Activated T-cell treated with anti-CD3 and anti-CD28 coated beads, Interleukin-2, amount 50 U/mL, for 72 hours (primary cell): Measurements from ENCODE around the gene CEP95. TPM values are rescaled to one million over a fixed set of nuclear protein-coding genes. Genes with fewer than 3 reads are reported as not detected.

Experiments
- ATAC-seq, 2 donors: fragments of 150-1000 bp; cut with Tn5 transposase; replicated peaks in 1 of 2; 2 replicates each; pipeline ENCODE4 v1.10.0; 2021; ENCODE audit warnings: moderate library complexity in 2 of 2, mild to moderate bottlenecking in 1 of 2
- DNase-seq, 2 donors: peaks; one replicate each; pipeline ENCODE4 v3.0.0; 2021 to 2022; ENCODE audit warnings: mixed read lengths in 1 of 2
- H3K27ac Mint-ChIP-seq: one replicate; pipeline ENCODE4 v1.8.0; 2022; ENCODE audit warnings: mild to moderate bottlenecking, moderate library complexity, mixed read lengths
- H3K27me3 Mint-ChIP-seq: one replicate; pipeline ENCODE4 v1.8.0; 2022; ENCODE audit warnings: low read depth, mixed read lengths
- H3K36me3 Mint-ChIP-seq, 2 donors: one replicate each; pipeline ENCODE4 v1.8.0; 2022; ENCODE audit warnings: mixed read lengths in 2 of 2, mild to moderate bottlenecking in 1 of 2; ENCODE audit not compliant: insufficient read depth in 2 of 2
- H3K4me1 Mint-ChIP-seq: one replicate; pipeline ENCODE4 v1.8.0; 2022; ENCODE audit warnings: low read depth, mixed read lengths
- H3K4me3 Mint-ChIP-seq, 2 donors: one replicate each; pipeline ENCODE4 v1.8.0; 2022; ENCODE audit warnings: mild to moderate bottlenecking in 2 of 2, mixed read lengths in 2 of 2, moderate library complexity in 2 of 2
- H3K9me3 Mint-ChIP-seq, 2 donors: one replicate each; pipeline ENCODE4 v1.8.0; 2022; ENCODE audit warnings: mixed read lengths in 2 of 2
- total RNA-seq, 2 donors: library from RNA; stranded (reverse); gene quantifications; one replicate each; pipeline ENCODE4 v1.2.3, GENCODE V29; 2022

The CEP95 gene
- total RNA-seq, 2 donors from 2014 or later: 70.9 to 80.3 TPM

DNA sequence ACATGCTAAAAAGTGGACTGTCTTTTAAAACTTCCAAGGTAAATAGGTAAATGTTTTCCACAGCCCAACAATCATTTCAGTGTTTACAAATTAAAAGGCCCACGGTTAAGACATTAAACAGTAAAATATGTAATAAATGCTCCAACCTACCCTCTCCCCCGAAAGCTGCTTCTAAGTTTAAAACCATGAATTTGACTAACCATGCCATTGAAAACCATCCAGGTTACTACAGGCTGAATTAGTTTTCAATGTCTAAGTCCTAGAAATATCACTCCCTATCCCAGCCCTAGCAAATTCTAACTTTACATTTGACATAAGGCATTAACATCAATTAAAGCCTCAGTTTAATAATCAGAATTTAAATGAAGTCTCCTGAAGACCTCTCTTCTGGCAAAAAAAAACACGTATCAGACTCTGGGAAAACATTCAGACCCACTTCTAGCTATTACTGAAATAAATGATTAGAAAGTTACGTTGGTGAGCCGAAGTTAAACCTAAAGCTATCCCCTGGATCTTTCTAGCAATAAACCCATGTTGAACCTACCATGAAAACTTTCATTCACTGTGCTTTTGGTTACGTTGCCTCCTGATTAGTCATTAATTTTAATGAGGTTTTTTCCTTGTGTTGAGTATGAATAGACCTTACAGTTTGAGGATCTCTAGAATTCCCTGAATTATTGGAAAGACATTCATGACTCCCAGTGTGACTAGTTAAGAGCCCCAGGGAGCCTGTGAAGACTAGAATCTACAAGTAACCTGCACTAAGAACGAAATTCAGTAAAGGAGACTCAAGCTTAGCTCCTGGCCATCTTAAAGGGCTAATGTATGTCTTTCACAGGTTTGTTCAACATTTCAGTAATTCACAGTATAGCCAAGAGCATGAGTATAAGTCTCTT is 8.2 kb upstream of the CEP95 start:
- Mint-ChIP-seq H3K27me3 (no peaks in the 10 kb centered on the region), H3K27ac (peak overlapping the region; percentile 92), H3K9me3 (no peaks in the 10 kb centered on the region), H3K4me3 (peak overlapping the region; percentile 95 to 97), H3K4me1 (peaks cover 91% of the 10 kb centered on the region), H3K36me3 (peaks cover 38 to 60% of the 10 kb centered on the region in 2 donors)
- ATAC-seq: no peak
- DNase-seq: no peak

DNA sequence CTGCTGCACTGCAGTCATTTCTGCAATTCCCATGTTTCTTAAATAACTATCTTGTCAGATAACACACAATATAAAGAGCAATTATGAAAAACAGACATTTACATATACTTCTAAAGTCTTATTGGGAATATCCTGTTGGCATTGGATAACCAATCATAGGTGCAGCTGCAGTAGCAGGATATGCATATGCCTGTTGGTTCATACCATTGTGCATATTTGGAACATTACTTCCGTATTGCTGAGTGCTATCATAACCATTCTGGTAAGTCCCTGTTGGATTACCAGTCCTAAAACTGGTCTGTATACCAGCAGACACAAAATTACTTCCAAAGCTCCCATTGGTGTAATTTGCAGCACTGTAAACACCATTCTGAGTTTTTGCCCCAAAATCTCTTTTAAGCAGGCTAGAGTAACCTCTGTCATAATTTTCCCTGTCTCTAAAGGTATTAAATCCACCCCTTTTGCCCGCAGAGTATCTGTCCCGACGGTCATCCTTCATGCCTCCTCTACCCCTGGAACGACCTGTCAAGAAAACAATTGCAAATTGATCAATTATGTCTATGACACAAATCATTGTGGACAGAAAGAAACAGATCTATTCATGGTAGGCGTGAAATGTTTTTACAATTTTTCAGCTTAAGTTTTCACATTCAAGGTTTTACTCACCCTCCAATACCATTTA is 6.8 kb upstream of the CEP95 start:
- peak overlapping the region; percentile 99 for H3K27ac Mint-ChIP-seq
- peak overlapping the region; percentile 13 to 22 for H3K4me3 Mint-ChIP-seq
- H3K36me3 Mint-ChIP-seq: peaks cover 41 to 65% of the 10 kb centered on the region in 2 donors
- peaks cover 91% of the 10 kb centered on the region for H3K4me1 Mint-ChIP-seq
- ATAC-seq (no peak), DNase-seq (no peak)
- H3K27me3 Mint-ChIP-seq: no peaks in the 10 kb centered on the region
- no peaks in the 10 kb centered on the region for H3K9me3 Mint-ChIP-seq

DNA sequence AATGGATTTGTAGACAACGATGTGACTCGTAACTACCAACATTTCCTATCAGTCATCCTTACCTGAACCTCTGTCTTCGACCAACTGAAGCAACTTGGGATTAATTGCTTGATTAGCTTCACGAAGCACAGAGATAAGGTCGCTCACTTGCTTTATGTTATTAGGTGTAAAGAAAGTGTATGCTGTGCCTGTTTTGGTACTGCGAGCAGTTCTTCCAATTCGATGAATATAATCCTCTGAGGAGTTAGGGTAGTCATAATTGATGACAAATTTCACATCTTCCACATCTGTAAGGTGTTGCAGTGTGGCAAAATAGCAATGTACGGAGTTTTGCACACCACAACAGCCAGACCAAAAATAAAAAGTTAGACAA is 6.3 kb upstream of the CEP95 start:
- peak overlapping the region; percentile 5 to 13 for H3K4me3 Mint-ChIP-seq
- H3K27ac Mint-ChIP-seq: peak overlapping the region; percentile 99
- no peak for ATAC-seq
- no peak for DNase-seq
- H3K9me3 Mint-ChIP-seq: no peaks in the 10 kb centered on the region
- H3K27me3 Mint-ChIP-seq: no peaks in the 10 kb centered on the region
- peaks cover 45 to 69% of the 10 kb centered on the region in 2 donors for H3K36me3 Mint-ChIP-seq
- peaks cover 88% of the 10 kb centered on the region for H3K4me1 Mint-ChIP-seq

DNA sequence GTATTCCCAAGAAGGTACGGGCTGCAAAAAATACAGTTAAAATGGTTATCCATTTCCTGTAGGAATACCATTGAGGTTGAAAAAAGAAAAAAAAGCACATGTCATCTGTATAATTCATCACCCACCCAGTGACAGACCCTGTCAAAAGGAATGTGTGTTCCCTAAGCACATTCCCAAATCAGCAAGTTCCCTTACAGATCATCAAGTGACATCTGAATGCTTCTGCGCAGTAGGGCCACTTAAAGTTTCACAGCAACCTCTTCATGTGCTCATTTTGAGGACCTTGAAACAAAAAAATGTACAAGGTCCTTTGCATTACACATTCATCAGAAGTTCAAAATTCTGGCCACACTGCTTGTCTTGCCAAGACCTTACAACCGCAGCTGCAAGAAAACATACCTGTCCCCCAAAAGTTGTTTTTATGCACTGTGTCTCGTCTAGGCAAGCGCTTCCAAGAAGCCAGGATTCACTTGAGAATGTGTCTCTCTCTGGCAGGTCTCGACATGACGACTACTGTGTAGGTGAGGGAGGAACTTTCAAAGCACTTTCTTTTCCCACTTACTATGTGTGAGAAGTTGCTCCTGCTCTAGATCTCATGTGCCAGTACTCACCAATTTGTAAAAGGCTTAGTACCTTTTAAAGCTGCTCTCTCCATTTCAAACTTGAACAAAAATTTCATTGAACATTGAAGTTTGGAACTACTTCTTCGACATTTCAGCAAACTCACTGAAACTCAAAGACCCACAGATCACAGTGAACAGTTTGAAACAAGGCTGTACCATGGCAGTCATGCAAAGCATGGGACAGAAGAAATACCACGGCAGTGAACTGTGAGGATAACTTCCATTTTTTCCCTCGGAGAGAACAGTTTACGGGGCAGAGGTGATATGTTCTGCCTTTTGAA is 5.7 kb upstream of the CEP95 start:
- ATAC-seq: no peak
- Mint-ChIP-seq H3K36me3 (peaks cover 48 to 75% of the 10 kb centered on the region in 2 donors), H3K4me1 (peaks cover 81% of the 10 kb centered on the region), H3K4me3 (peak overlapping the region; percentile 5 to 13), H3K9me3 (no peaks in the 10 kb centered on the region), H3K27ac (peak overlapping the region; percentile 99), H3K27me3 (no peaks in the 10 kb centered on the region)
- DNase-seq: no peak

DNA sequence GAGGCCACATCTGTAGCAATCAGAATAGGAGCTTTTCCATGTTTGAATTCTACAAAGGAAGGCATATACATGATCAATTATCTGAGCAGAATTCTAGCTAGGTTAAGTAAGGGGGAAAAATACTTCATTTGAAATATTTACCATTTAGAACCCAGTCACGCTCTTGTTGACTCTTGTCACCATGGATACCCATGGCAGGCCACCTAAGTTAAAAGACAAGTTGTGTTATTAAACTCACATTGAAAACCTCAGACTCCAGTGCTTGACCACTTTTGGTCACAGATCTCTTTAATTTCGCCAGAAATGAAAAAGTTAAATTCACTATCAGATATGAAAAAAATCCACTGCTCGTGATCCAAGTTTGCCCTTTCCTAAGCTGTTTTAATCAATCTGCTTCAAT is 4.8 kb upstream of the CEP95 start:
- H3K27ac Mint-ChIP-seq: peak overlapping the region; percentile 99
- H3K36me3 Mint-ChIP-seq: peaks cover 44 to 68% of the 10 kb centered on the region in 2 donors
- H3K27me3 Mint-ChIP-seq: no peaks in the 10 kb centered on the region
- ATAC-seq (no peak), DNase-seq (no peak)
- peaks cover 80% of the 10 kb centered on the region for H3K4me1 Mint-ChIP-seq
- H3K4me3 Mint-ChIP-seq: peak overlapping the region; percentile 4 to 5
- H3K9me3 Mint-ChIP-seq: no peaks in the 10 kb centered on the region

DNA sequence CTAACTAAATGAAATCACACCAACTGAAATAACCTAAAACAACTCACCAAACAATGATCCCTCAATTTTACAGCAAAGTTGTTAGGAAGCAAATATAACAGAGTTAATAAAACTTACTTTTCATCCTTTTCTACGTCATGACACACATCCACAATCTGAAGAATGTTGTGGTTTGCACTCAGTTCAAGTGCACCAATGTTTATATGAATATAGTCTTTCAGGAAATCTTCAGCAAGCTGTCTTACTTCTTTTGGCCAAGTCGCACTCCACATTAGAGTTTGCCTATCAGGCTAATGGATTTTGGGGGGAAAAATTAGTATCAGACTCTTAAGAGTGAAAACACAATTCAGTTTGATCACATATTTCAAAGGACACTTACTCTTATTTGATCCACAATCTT is 4.0 kb upstream of the CEP95 start:
- peaks cover 46 to 68% of the 10 kb centered on the region in 2 donors for H3K36me3 Mint-ChIP-seq
- ATAC-seq: no peak
- peak overlapping the region; percentile 5 to 16 for H3K4me3 Mint-ChIP-seq
- H3K27ac Mint-ChIP-seq: peak overlapping the region; percentile 99
- H3K4me1 Mint-ChIP-seq: peaks cover 79% of the 10 kb centered on the region
- no peaks in the 10 kb centered on the region for H3K9me3 Mint-ChIP-seq
- DNase-seq: no peak
- H3K27me3 Mint-ChIP-seq: no peaks in the 10 kb centered on the region

DNA sequence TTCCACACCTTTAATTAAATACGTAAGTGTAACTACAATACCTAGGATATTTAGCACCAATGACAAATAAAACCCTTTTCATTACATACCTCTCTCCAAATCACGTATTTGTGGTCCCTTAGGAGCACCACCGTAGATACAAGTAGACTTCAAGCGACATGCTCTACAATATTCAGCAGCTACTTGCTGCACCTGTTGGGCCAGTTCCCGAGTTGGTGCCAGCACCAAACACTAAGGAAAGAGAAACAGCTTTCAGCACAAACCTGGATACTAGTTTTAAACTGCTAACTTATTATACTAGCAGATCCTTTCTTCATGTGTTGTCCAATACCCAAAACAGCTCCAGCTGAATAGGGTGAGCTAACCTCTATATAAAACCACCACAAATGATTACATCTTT is 3.4 kb upstream of the CEP95 start:
- Mint-ChIP-seq H3K27me3 (no peaks in the 10 kb centered on the region), H3K4me3 (peak overlapping the region; percentile 1 to 5), H3K9me3 (no peaks in the 10 kb centered on the region), H3K4me1 (peaks cover 79% of the 10 kb centered on the region), H3K27ac (peak overlapping the region; percentile 99), H3K36me3 (peaks cover 46 to 68% of the 10 kb centered on the region in 2 donors)
- no peak for DNase-seq
- no peak for ATAC-seq

DNA sequence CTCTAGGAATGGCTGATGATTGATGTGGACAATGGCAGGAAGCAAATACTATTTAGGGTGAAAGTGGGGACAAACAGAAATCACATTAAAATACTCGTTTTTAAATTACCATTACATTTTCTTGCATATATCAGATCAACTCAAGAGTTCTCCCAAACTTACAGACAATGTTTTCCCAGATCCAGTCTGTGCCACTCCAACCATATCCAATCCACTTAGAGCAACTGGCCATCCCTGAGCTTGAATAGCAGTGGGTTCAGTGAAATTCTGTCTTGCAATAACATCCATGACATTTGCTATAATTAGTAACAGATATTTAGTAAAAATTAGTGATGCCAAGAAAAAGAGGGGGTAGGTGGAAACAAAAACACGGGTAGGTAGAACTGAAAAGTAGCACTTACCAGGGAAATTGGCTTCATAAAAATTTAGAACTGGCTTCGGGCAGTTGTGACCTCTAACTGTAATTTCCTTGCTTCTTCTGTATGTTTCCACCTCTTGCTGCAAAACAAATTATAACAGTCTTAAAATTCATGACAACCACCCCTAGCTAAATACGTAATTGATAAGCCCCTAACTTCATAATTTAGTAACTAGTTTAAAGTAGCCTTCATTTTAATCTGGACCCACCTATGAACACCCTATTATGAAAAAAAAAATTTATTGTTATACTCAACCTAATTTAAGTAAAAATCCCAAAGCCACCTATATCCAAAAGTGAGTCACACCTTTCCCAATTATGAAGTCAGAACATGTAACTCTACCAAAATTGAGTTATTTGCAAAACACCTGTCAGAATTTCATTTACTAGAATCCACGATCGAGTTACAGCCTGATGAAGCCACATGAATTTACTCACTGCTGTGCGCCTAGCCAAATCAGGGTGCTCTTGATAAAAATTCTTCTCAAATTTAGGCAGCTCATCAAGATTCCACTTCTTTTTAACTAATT is 2.7 kb upstream of the CEP95 start:
- peaks cover 77% of the 10 kb centered on the region for H3K4me1 Mint-ChIP-seq
- ATAC-seq (no peak), DNase-seq (peak in 1 of 2 donors; percentile 11)
- H3K36me3 Mint-ChIP-seq: peaks cover 47 to 69% of the 10 kb centered on the region in 2 donors
- no peaks in the 10 kb centered on the region for H3K9me3 Mint-ChIP-seq
- H3K27me3 Mint-ChIP-seq: no peaks in the 10 kb centered on the region
- peak overlapping the region; percentile 99 for H3K27ac Mint-ChIP-seq
- peak overlapping the region; percentile 98 to 99 for H3K4me3 Mint-ChIP-seq

DNA sequence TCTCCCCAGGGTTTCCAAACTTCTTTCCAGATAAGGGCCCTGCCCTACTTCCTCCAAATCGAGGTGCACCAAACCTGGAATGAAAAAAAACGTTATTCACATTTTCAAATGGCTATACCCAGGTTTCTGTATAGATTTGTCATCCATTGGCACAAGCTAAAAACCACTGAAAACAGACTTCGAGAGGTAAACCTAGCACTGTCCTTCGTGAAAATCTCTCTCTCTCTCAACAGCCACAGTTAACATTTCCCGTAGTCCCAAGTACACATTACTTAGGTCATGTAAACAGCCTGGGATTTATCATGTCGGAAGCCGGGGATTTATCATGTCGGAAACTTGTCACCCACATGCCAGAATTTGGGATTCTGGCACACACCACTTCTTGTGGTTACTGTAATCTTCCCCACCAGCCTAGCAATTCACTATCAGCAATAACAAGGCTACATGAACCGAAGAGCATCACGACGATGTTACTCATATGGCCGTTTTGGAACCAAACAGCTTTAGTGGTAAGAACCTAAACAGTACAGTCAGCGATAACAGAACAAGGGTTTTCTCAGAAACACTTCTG is 1.9 kb upstream of the CEP95 start:
- no peaks in the 10 kb centered on the region for H3K27me3 Mint-ChIP-seq
- H3K36me3 Mint-ChIP-seq: peaks cover 47 to 64% of the 10 kb centered on the region in 2 donors
- peak overlapping the region; percentile 98 to 99 for H3K4me3 Mint-ChIP-seq
- no peaks in the 10 kb centered on the region for H3K9me3 Mint-ChIP-seq
- ATAC-seq (peak; percentile 3 to 7), DNase-seq (no peak)
- peak overlapping the region; percentile 99 for H3K27ac Mint-ChIP-seq
- peaks cover 72% of the 10 kb centered on the region for H3K4me1 Mint-ChIP-seq

DNA sequence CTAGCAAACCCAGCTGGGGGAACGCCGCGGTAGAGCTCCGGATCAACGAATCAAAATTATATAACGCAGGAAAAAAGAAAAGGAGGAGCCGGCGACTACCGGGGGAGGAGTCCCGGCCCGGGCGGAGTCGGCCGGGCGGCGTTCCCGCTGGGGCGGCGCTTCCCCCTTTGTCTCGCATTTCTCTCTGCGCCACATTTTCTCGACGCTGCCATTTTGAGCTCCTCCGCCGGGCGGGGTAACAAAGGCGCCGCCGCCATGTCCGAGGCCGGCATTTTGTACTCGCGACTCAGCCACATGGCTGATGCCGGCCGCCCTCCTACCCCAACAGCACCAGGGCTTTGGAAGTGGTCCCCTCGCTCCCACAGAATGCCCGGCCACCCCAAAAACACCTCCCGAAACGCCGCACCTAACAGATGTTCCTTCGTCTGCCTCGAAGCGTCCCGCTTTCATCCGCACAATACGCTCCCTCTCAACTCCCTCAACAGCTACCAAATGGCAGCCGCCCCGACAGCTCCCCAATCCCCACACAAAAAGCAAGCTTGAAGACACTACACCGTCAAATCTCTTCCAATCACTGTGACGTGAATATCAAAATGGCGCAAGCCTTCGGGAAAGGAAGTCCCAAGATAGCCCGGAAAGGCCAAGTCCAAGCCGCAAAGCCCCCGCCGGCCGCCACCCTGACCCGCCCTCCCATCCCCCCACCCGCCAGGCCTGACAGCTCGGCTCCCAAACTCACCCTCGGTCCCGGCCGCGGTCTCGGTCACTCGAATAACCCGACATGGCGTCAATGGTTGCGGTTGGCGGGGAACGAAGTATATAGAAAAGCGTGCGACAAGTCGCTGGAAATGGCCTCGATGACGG is 1.2 kb upstream of the CEP95 start:
- Mint-ChIP-seq H3K4me1 (peaks cover 71% of the 10 kb centered on the region), H3K27ac (peak overlapping the region; percentile 99), H3K9me3 (no peaks in the 10 kb centered on the region), H3K4me3 (peak overlapping the region; percentile 98 to 99), H3K36me3 (peaks cover 43 to 60% of the 10 kb centered on the region in 2 donors), H3K27me3 (no peaks in the 10 kb centered on the region)
- peak; percentile 8 to 22 for ATAC-seq
- DNase-seq: peak; percentile 83 to 90

DNA sequence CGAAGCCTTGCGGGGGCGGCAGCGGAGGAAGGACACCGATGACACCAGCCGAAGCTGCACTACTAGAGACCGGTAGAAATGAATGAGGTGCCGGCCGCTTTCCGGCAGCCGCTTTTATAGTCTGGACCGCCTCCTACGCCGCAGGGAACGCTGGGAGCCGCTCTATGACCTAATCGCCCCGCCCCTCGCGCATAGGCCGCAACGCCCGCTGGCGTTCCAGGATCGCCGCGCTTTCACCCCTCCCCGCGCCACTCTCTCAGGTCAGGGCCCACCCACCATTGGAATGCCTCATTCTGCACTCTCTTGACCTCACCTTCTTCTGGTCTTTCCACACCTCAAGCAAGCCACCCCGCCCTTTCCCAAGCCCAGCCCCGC is 589 bp upstream of the CEP95 start, which contains the start of gene DDX5:
DDX5 (minus strand) TSS at position 89 of the 375 bp plus-strand sequence. CDS start 170 bp downstream, outside the sequence.
- Mint-ChIP-seq H3K4me1 (peaks cover 67% of the 10 kb centered on the region), H3K27me3 (no peaks in the 10 kb centered on the region), H3K4me3 (peak within 1 kb of the TSS; percentile 98 to 99), H3K9me3 (no peaks in the 10 kb centered on the region), H3K36me3 (peaks cover 42 to 57% of the 10 kb centered on the region in 2 donors), H3K27ac (peak within 1 kb of the TSS; percentile 99)
- DNase-seq (peak; percentile 98 to 99), ATAC-seq (peak; percentile 70 to 77)
